ENCODE measurements around the gene ZRANB1. TPM values are rescaled to one million over a fixed set of nuclear protein-coding genes. Genes with fewer than 3 reads are reported as not detected.

The ZRANB1 gene
- total and polyA plus RNA-seq, 2 of the 4 experiments (the other 2 are of a cell fraction): 11.2 to 24.7 TPM

- H3K4me1 ChIP-seq (ENCODE audit: control insufficient read depth, insufficient read depth, low read length): peaks cover 9% of the 10 kb centered on the region
- H3K36me3 ChIP-seq (ENCODE audit: control insufficient read depth, insufficient read depth, low read length): peaks cover 35% of the 10 kb centered on the region
- BruUV-seq (replicated peaks): no TSS peak
- H4K20me1 ChIP-seq (ENCODE audit: insufficient read depth, low read length): peaks cover 52% of the 10 kb centered on the region
- DNase-seq (no peak), ATAC-seq (ENCODE audit: low read depth) (no peak)
- H2AFZ ChIP-seq (replicated peaks; ENCODE audit: low read length, poor library complexity): no peak overlapping the region
- dilution Hi-C loops (cut with HindIII; ENCODE audit: low sequenced_read_pairs, unreplicated experiment) (no loop called here), intact Hi-C loops (cut with micrococcal nuclease) (no loop called here), in situ Hi-C loops (cut with MboI; ENCODE audit: low sequenced_read_pairs) (no loop called here)
- H3K23ac ChIP-seq (ENCODE audit: low read depth, low read length): no peak overlapping the region
- peaks cover 17% of the 10 kb centered on the region for H3K9me1 ChIP-seq (ENCODE audit: insufficient read depth, low read length)
- H3K56ac ChIP-seq (ENCODE audit: extremely low read depth, insufficient read depth, low read length): no peak overlapping the region
- H2AK5ac ChIP-seq (ENCODE audit: low read depth, low read length): no peak overlapping the region
- no peaks in the 10 kb centered on the region for H3K9me3 ChIP-seq (ENCODE audit: control insufficient read depth, insufficient read depth, low read length)
- H2BK5ac ChIP-seq (ENCODE audit: low read depth, low read length, poor library complexity, severe bottlenecking): no peak overlapping the region
- no peaks in the 10 kb centered on the region for H3K27me3 ChIP-seq (ENCODE audit: control insufficient read depth, insufficient read depth, low read length)
- no peak overlapping the region for H3K4ac ChIP-seq (ENCODE audit: low read depth, low read length)
- H4K91ac ChIP-seq (ENCODE audit: insufficient read depth, low read depth, low read length): no peak overlapping the region
- no peak overlapping the region for H3K18ac ChIP-seq (ENCODE audit: low read depth, low read length)
- H2BK120ac ChIP-seq (ENCODE audit: low read depth, low read length): no peak overlapping the region
- no peak overlapping the region for H3K27ac ChIP-seq (ENCODE audit: insufficient read depth, low read length)
- WGBS, 2 experiments (ENCODE audit: extremely low coverage in 2 of 2, insufficient read length in 1 of 2): no CpG with 5 or more reads among the region's 7 CpGs
- H3K9ac ChIP-seq (ENCODE audit: low read depth, low read length): no peak overlapping the region
- ChIA-PET CTCF (interaction anchor here (2.7 kb wide), 1 partner anchor 11 kb away, joined by 10 read pairs; no protein-coding TSS in a partner anchor), POLR2A (ENCODE audit: unreplicated experiment) (no interaction called here)
- no peak overlapping the region for H3K4me3 ChIP-seq (ENCODE audit: insufficient read depth, low read depth, low read length)
- H4K8ac ChIP-seq (ENCODE audit: low read depth in 2 of 2, low read length in 2 of 2): no peak overlapping the region
- H3K79me1 ChIP-seq (ENCODE audit: low read depth in 1 of 2, low read length in 2 of 2): peaks cover 54 to 76% of the 10 kb centered on the region in 2 experiments
- H3K14ac ChIP-seq (replicated peaks; ENCODE audit: low read depth, low read length): no peak overlapping the region
- H4K5ac ChIP-seq (ENCODE audit: low read depth, low read length): no peak overlapping the region
- no peak overlapping the region for H3K4me2 ChIP-seq (ENCODE audit: low read depth, low read length)
- no peak overlapping the region for H2BK15ac ChIP-seq (ENCODE audit: low read depth, low read length)
- no peak for TF ChIP-seq CEBPB (IDR thresholded peaks at IDR 0.05; ENCODE audit: low read depth, low read length)
- no peak overlapping the region for H2AK9ac ChIP-seq (replicated peaks; ENCODE audit: low read depth, low read length, poor library complexity)
- no peak overlapping the region for H2BK20ac ChIP-seq (ENCODE audit: low read depth, low read length)
Observed at GRCh38 chr10:124972637-124973036, 30.7 kb downstream of the ZRANB1 start.

All from IMR-90 (cell line).